ENCODE measurements around the gene MT1A.
A peak's percentile ranks its signal among the peaks of the same experiment; 100 is the strongest.

Gene MT1A

GRCh38 chr16:56610017-56610608, 28.4 kb upstream of the MT1A start:
- peak overlapping the region; percentile 33 for H3K4me3 ChIP-seq (ENCODE audit: control insufficient read depth, low read depth, low read length)
- TF ChIP-seq, protein P1, sequence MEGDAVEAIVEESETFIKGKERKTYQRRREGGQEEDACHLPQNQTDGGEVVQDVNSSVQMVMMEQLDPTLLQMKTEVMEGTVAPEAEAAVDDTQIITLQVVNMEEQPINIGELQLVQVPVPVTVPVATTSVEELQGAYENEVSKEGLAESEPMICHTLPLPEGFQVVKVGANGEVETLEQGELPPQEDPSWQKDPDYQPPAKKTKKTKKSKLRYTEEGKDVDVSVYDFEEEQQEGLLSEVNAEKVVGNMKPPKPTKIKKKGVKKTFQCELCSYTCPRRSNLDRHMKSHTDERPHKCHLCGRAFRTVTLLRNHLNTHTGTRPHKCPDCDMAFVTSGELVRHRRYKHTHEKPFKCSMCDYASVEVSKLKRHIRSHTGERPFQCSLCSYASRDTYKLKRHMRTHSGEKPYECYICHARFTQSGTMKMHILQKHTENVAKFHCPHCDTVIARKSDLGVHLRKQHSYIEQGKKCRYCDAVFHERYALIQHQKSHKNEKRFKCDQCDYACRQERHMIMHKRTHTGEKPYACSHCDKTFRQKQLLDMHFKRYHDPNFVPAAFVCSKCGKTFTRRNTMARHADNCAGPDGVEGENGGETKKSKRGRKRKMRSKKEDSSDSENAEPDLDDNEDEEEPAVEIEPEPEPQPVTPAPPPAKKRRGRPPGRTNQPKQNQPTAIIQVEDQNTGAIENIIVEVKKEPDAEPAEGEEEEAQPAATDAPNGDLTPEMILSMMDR (IDR thresholded peaks at IDR 0.05; ENCODE audit: control insufficient read depth, insufficient read depth, low read depth, low read length, missing control alignments), result no peak
- peak; percentile 85 for DNase-seq (ENCODE audit: low read depth)

GRCh38 chr16:56610609-56611111, 27.8 kb upstream of the MT1A start:
- TF ChIP-seq, protein P1 (IDR thresholded peaks at IDR 0.05; ENCODE audit: control insufficient read depth, insufficient read depth, low read depth, low read length, missing control alignments), result no peak
- peak; percentile 60 for DNase-seq (ENCODE audit: low read depth)
- peak overlapping the region; percentile 33; the same call in 1 of the 2 replicates for H3K4me3 ChIP-seq (ENCODE audit: control insufficient read depth, low read depth, low read length)

DNA sequence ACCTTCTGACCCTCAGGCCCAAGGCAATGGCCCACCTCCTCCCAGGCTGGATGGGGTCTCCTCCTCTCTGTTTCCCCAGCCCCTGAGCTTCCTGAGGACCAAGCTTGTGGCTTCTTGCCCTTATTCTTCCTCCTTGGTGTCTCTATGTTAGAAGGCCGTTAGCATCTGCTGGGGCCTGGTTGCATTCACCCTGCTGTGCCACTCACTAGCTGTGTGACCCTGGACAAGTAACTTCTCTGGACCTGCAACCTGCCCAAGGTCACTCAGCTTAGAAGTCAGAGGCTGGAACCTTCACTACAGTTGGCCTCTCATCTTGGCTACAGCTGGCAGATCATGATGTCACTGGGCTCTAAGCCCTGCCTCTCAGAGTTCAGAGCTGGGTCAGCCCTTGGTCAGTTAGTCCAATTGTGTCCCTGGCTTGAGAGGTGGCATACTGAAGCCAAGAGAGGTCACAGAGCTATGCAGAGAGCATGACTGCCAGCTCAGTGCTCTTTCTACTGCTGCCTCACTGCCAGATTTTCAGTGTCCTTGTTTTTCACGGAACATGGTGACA, 27.1 kb upstream of the MT1A start:
- TF ChIP-seq, protein P1 (IDR thresholded peaks at IDR 0.05; ENCODE audit: control insufficient read depth, insufficient read depth, low read depth, low read length, missing control alignments), result no peak
- H3K4me3 ChIP-seq (ENCODE audit: control insufficient read depth, low read depth, low read length), result no peak overlapping the region
- DNase-seq (ENCODE audit: low read depth), result no peak

- H3K4me3 ChIP-seq (ENCODE audit: control insufficient read depth, low read depth, low read length), result no peak overlapping the region
- TF ChIP-seq, protein P1 (IDR thresholded peaks at IDR 0.05; ENCODE audit: control insufficient read depth, insufficient read depth, low read depth, low read length, missing control alignments), result no peak
- no peak for DNase-seq (ENCODE audit: low read depth)
These were observed 24.8 kb upstream of the MT1A start for GRCh38 chr16:56613706-56614105.

- H3K4me3 ChIP-seq (ENCODE audit: control insufficient read depth, low read depth, low read length), result no peak overlapping the region
- TF ChIP-seq, protein P1 (IDR thresholded peaks at IDR 0.05; ENCODE audit: control insufficient read depth, insufficient read depth, low read depth, low read length, missing control alignments), result no peak
- no peak for DNase-seq (ENCODE audit: low read depth)
These were observed 23.9 kb upstream of the MT1A start for GRCh38 chr16:56614549-56614991.

GRCh38 chr16:56615353-56615752, 23.1 kb upstream of the MT1A start:
- TF ChIP-seq, protein P1 (IDR thresholded peaks at IDR 0.05; ENCODE audit: control insufficient read depth, insufficient read depth, low read depth, low read length, missing control alignments), result no peak
- H3K4me3 ChIP-seq (ENCODE audit: control insufficient read depth, low read depth, low read length), result no peak overlapping the region
- DNase-seq (ENCODE audit: low read depth), result no peak

All from AG09309 (cell line).